ENCODE results near the gene HOXA1. TPM values are rescaled to one million over a fixed set of nuclear protein-coding genes. Genes with fewer than 3 reads are reported as not detected.
A peak's percentile ranks its signal among the peaks of the same experiment; 100 is the strongest.

HOXA1 gene
- polyA plus RNA-seq, 4 donors: 0.49 to 4.5 (median 0.81) TPM; not detected in 1

DNA sequence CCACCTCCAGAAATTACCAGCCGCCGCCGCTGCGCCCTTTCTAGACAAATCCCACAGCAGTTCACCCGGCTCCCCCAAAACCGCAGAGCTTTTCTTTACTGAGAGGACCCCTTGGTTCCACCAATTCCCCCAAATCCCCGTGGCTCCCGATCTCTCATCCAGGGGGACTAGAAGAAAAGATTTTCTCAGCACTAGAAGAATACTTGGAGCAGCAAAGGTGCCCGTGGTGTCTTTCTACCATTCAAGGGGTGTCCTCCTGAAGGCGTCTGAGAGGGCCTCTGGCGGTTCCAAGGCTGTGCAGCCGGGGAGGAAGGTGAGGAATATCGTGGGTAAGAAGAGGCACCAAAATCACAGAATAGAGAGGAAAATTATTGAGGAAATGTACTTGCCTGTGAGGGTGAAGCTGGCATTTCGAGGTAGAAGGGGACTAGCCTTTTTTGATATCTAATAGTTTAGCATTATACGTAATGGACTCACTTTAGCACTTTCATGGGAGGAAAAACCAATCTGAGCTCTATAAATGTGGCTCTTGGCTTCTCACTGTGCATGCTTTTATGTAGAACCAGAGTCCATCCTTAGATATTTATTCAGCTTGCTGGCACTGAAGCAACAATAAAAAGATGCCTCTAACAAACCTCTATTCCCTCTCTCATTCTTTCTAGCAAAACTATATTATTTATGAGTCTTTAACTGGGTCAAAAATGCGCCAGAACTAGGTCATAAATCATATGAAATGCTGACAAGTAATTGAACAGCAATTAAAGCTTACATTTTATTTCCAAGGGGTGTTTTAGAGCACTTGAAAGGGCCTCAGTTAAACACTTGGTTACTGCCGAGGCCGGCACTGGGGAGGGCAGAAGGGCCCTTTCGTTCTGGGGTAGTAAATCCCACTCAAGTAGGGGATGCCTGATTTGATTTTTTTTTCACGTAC is 20.5 kb upstream of the HOXA1 start:
- 38 to 44% (median 42%) methylated on average over 20 of the region's 20 CpGs for WGBS, 3 donors
- H3K4me1 ChIP-seq (ENCODE audit: control insufficient read depth in 3 of 3, insufficient read depth in 2 of 3, low read depth in 1 of 3, low read length in 2 of 3): peaks cover 0 to 50% (median 14%) of the 10 kb centered on the region in 3 donors

GRCh38 chr7:27115221-27116026 is 19.6 kb upstream of the HOXA1 start:
- H3K4me3 ChIP-seq (ENCODE audit: low read depth in 1 of 3, low read length in 3 of 3): peak overlapping the region; percentile 46 to 63 (median 47)
- H3K27ac ChIP-seq (ENCODE audit: low read depth in 1 of 3, low read length in 2 of 3): peak overlapping the region; percentile 59 to 90 (median 88)
- DNase-seq: peak; percentile 77 to 90
- H3K4me1 ChIP-seq (ENCODE audit: control insufficient read depth in 3 of 3, insufficient read depth in 2 of 3, low read depth in 1 of 3, low read length in 2 of 3): peaks cover 0 to 49% (median 8%) of the 10 kb centered on the region in 3 donors
- H3K9me3 ChIP-seq (ENCODE audit: control insufficient read depth in 2 of 2, insufficient read depth in 1 of 2, low read depth in 1 of 2, low read length in 1 of 2): no peaks in the 10 kb centered on the region
- peaks cover 0 to 54% (median 0%) of the 10 kb centered on the region in 3 donors for H3K27me3 ChIP-seq (ENCODE audit: control insufficient read depth in 3 of 3, insufficient read depth in 3 of 3, low read length in 3 of 3)
- 14 to 34% (median 30%) methylated on average over 45 of the region's 45 CpGs for WGBS, 3 donors
- H3K36me3 ChIP-seq (ENCODE audit: control insufficient read depth in 3 of 3, insufficient read depth in 2 of 3, low read depth in 1 of 3, low read length in 3 of 3): peaks cover 0 to 30% (median 0%) of the 10 kb centered on the region in 3 donors
- FAIRE-seq: no peak

More for the DNA sequence above, 20.5 kb upstream of the HOXA1 start:
- Histone ChIP-seq H3K27ac (ENCODE audit: low read depth in 1 of 3, low read length in 2 of 3) (peak overlapping the region in 2 of 3 donors; percentile 88 to 90), H3K27me3 (ENCODE audit: control insufficient read depth in 3 of 3, insufficient read depth in 3 of 3, low read length in 3 of 3) (peaks cover 0 to 45% (median 0%) of the 10 kb centered on the region in 3 donors), H3K4me3 (ENCODE audit: low read depth in 1 of 3, low read length in 3 of 3) (peak overlapping the region in 2 of 3 donors; percentile 46 to 63), H3K36me3 (ENCODE audit: control insufficient read depth in 3 of 3, insufficient read depth in 2 of 3, low read depth in 1 of 3, low read length in 3 of 3) (peaks cover 0 to 32% (median 0%) of the 10 kb centered on the region in 3 donors), H3K9me3 (ENCODE audit: control insufficient read depth in 2 of 2, insufficient read depth in 1 of 2, low read depth in 1 of 2, low read length in 1 of 2) (no peaks in the 10 kb centered on the region)
- no peak for DNase-seq
- FAIRE-seq: no peak

DNA sequence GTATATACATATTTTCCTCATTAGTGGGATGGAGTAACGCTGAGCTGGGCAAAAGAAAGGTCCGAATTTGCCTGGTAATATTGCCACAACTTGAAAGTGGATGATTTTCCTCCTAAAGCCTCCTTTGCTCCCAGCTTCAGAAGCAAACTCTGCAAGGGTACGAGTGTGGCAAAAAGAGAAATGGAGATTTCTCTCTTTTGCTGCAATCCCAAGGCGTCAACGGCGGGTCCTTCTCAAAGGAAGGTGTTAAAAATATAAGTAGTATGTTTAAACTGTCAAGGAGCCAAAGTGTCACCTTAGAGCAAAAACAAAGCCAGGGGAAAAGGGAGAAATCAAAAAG is 19.1 kb upstream of the HOXA1 start:
- Histone ChIP-seq H3K36me3 (ENCODE audit: control insufficient read depth in 3 of 3, insufficient read depth in 2 of 3, low read depth in 1 of 3, low read length in 3 of 3) (peaks cover 0 to 34% (median 0%) of the 10 kb centered on the region in 3 donors), H3K27ac (ENCODE audit: low read depth in 1 of 3, low read length in 2 of 3) (peak overlapping the region in 2 of 3 donors; percentile 88 to 90), H3K9me3 (ENCODE audit: control insufficient read depth in 2 of 2, insufficient read depth in 1 of 2, low read depth in 1 of 2, low read length in 1 of 2) (no peaks in the 10 kb centered on the region), H3K27me3 (ENCODE audit: control insufficient read depth in 3 of 3, insufficient read depth in 3 of 3, low read length in 3 of 3) (peaks cover 0 to 58% (median 0%) of the 10 kb centered on the region in 3 donors), H3K4me3 (ENCODE audit: low read depth in 1 of 3, low read length in 3 of 3) (peak overlapping the region in 1 of 3 donors; percentile 63), H3K4me1 (ENCODE audit: control insufficient read depth in 3 of 3, insufficient read depth in 2 of 3, low read depth in 1 of 3, low read length in 2 of 3) (peaks cover 0 to 47% (median 6%) of the 10 kb centered on the region in 3 donors)
- FAIRE-seq (no peak), DNase-seq (no peak)
- WGBS, 3 donors: 16 to 35% (median 29%) methylated on average over 6 of the region's 6 CpGs

GRCh38 chr7:27113991-27114769 is 18.4 kb upstream of the HOXA1 start:
- 8 to 36% (median 27%) methylated on average over 14 to 26 of the region's 26 CpGs for WGBS, 3 donors
- FAIRE-seq (no peak), DNase-seq (peak in 1 of 2 donors; percentile 72)
- H3K9me3 ChIP-seq (ENCODE audit: control insufficient read depth in 2 of 2, insufficient read depth in 1 of 2, low read depth in 1 of 2, low read length in 1 of 2): no peaks in the 10 kb centered on the region
- peak overlapping the region in 2 of 3 donors; percentile 45 to 46 for H3K4me3 ChIP-seq (ENCODE audit: low read depth in 1 of 3, low read length in 3 of 3)
- peaks cover 0 to 49% (median 4%) of the 10 kb centered on the region in 3 donors for H3K4me1 ChIP-seq (ENCODE audit: control insufficient read depth in 3 of 3, insufficient read depth in 2 of 3, low read depth in 1 of 3, low read length in 2 of 3)
- H3K27me3 ChIP-seq (ENCODE audit: control insufficient read depth in 3 of 3, insufficient read depth in 3 of 3, low read length in 3 of 3): peaks cover 0 to 65% (median 0%) of the 10 kb centered on the region in 3 donors
- H3K27ac ChIP-seq (ENCODE audit: low read depth in 1 of 3, low read length in 2 of 3): peak overlapping the region in 2 of 3 donors; percentile 87 to 88
- H3K36me3 ChIP-seq (ENCODE audit: control insufficient read depth in 3 of 3, insufficient read depth in 2 of 3, low read depth in 1 of 3, low read length in 3 of 3): peaks cover 0 to 38% (median 0%) of the 10 kb centered on the region in 3 donors

GRCh38 chr7:27112955-27113949 is 17.5 kb upstream of the HOXA1 start:
- Histone ChIP-seq H3K27ac (ENCODE audit: low read depth in 1 of 3, low read length in 2 of 3) (peak overlapping the region in 2 of 3 donors; percentile 87 to 88), H3K4me1 (ENCODE audit: control insufficient read depth in 3 of 3, insufficient read depth in 2 of 3, low read depth in 1 of 3, low read length in 2 of 3) (peaks cover 0 to 53% (median 3%) of the 10 kb centered on the region in 3 donors), H3K4me3 (ENCODE audit: low read depth in 1 of 3, low read length in 3 of 3) (peak overlapping the region in 2 of 3 donors; percentile 46), H3K27me3 (ENCODE audit: control insufficient read depth in 3 of 3, insufficient read depth in 3 of 3, low read length in 3 of 3) (peaks cover 0 to 70% (median 0%) of the 10 kb centered on the region in 3 donors), H3K36me3 (ENCODE audit: control insufficient read depth in 3 of 3, insufficient read depth in 2 of 3, low read depth in 1 of 3, low read length in 3 of 3) (peaks cover 0 to 39% (median 0%) of the 10 kb centered on the region in 3 donors), H3K9me3 (ENCODE audit: control insufficient read depth in 2 of 2, insufficient read depth in 1 of 2, low read depth in 1 of 2, low read length in 1 of 2) (no peaks in the 10 kb centered on the region)
- WGBS, 3 donors: 18 to 31% (median 28%) methylated on average over 34 to 56 of the region's 57 CpGs
- DNase-seq (peak; percentile 63 to 89), FAIRE-seq (no peak)

GRCh38 chr7:27112361-27112760 is 16.6 kb upstream of the HOXA1 start:
- 56 to 80% (median 80%) methylated on average over 4 of the region's 4 CpGs for WGBS, 3 donors
- Histone ChIP-seq H3K4me1 (ENCODE audit: control insufficient read depth in 3 of 3, insufficient read depth in 2 of 3, low read depth in 1 of 3, low read length in 2 of 3) (peaks cover 0 to 54% (median 3%) of the 10 kb centered on the region in 3 donors), H3K36me3 (ENCODE audit: control insufficient read depth in 3 of 3, insufficient read depth in 2 of 3, low read depth in 1 of 3, low read length in 3 of 3) (peaks cover 0 to 38% (median 0%) of the 10 kb centered on the region in 3 donors), H3K27me3 (ENCODE audit: control insufficient read depth in 3 of 3, insufficient read depth in 3 of 3, low read length in 3 of 3) (peaks cover 0 to 73% (median 0%) of the 10 kb centered on the region in 3 donors), H3K9me3 (ENCODE audit: control insufficient read depth in 2 of 2, insufficient read depth in 1 of 2, low read depth in 1 of 2, low read length in 1 of 2) (no peaks in the 10 kb centered on the region), H3K4me3 (ENCODE audit: low read depth in 1 of 3, low read length in 3 of 3) (peak overlapping the region in 1 of 3 donors; percentile 46), H3K27ac (ENCODE audit: low read depth in 1 of 3, low read length in 2 of 3) (peak overlapping the region in 1 of 3 donors; percentile 88)
- FAIRE-seq (no peak), DNase-seq (peak in 1 of 2 donors; percentile 8)

Data from small intestine (tissue), 7 donors.